GM23338 (cell line): ENCODE results near the gene TMPRSS13. TPM values are rescaled to one million over a fixed set of nuclear protein-coding genes. Genes with fewer than 3 reads are reported as not detected.

Source experiments
- ATAC-seq: fragments of 200-7000 bp; cut with Tn5 transposase; 3 replicates; pipeline ENCODE4 v1.9.1; 2020
- DNase-seq: peaks from one replicate; pipeline ENCODE4 v3.0.0-alpha.2; 2015; ENCODE audit warnings: low spot score
- H2AFZ ChIP-seq: fragments of 200-600 bp; sonication (generic); 2 replicates; pipeline ENCODE4 v1.8.0; 2016; ENCODE audit warnings: antibody characterized with exemption, mild to moderate bottlenecking, moderate library complexity
- H3F3A ChIP-seq: fragments of 200-600 bp; sonication (generic); replicated peaks from 2 replicates; pipeline ENCODE4 v1.8.0; 2017; ENCODE audit warnings: antibody characterized with exemption, mixed run types, low read depth
- H3K27ac ChIP-seq: fragments of 200-600 bp; sonication (generic); 2 replicates; pipeline ENCODE4 v1.6.1; 2016; ENCODE audit warnings: low read depth
- H3K27me3 ChIP-seq: fragments of 200-600 bp; sonication (generic); 2 replicates; pipeline ENCODE4 v1.8.0; 2016; ENCODE audit warnings: mild to moderate bottlenecking, mixed run types, moderate library complexity; ENCODE audit not compliant: insufficient read depth
- H3K36me3 ChIP-seq: fragments of 200-600 bp; sonication (generic); 2 replicates; pipeline ENCODE4 v1.8.0; 2016; ENCODE audit warnings: mild to moderate bottlenecking; ENCODE audit not compliant: insufficient read depth
- H3K4me1 ChIP-seq: fragments of 200-600 bp; sonication (generic); 2 replicates; pipeline ENCODE4 v1.8.0; 2016; ENCODE audit warnings: mild to moderate bottlenecking, moderate library complexity; ENCODE audit not compliant: insufficient read depth
- H3K4me2 ChIP-seq: fragments of 200-600 bp; sonication (generic); 2 replicates; pipeline ENCODE4 v1.7.1; 2017; ENCODE audit warnings: mixed run types
- H3K4me3 ChIP-seq: fragments of 200-600 bp; sonication (generic); 2 replicates; pipeline ENCODE4 v1.6.1; 2016; ENCODE audit warnings: mixed run types
- H3K79me2 ChIP-seq: fragments of 200-600 bp; sonication (generic); replicated peaks from 2 replicates; pipeline ENCODE4 v1.8.0; 2017; ENCODE audit warnings: mild to moderate bottlenecking; ENCODE audit not compliant: insufficient read depth
- H3K9me2 ChIP-seq: fragments of 200-600 bp; sonication (generic); 2 replicates; pipeline ENCODE4 v1.8.0; 2017; ENCODE audit not compliant: insufficient read depth
- H4K20me1 ChIP-seq: fragments of 200-600 bp; sonication (generic); replicated peaks from 2 replicates; pipeline ENCODE4 v1.8.0; 2017; ENCODE audit warnings: mild to moderate bottlenecking; ENCODE audit not compliant: insufficient read depth
- H3K27ac Mint-ChIP-seq: 2 replicates; pipeline ENCODE4 v1.8.0; 2020; ENCODE audit warnings: inconsistent platforms, mild to moderate bottlenecking, moderate library complexity, mixed read lengths
- H3K27me3 Mint-ChIP-seq: 3 replicates; pipeline ENCODE4 v1.8.0; 2022; ENCODE audit warnings: low read depth, mild to moderate bottlenecking, moderate library complexity, mixed read lengths, inconsistent platforms; ENCODE audit not compliant: insufficient read depth, poor library complexity
- H3K36me3 Mint-ChIP-seq: 3 replicates; pipeline ENCODE4 v1.8.0; 2021; ENCODE audit warnings: low read depth, mild to moderate bottlenecking, inconsistent platforms, moderate library complexity, mixed read lengths
- H3K4me1 Mint-ChIP-seq: 3 replicates; pipeline ENCODE4 v1.8.0; 2020; ENCODE audit warnings: mild to moderate bottlenecking, inconsistent platforms, mixed read lengths
- H3K4me3 Mint-ChIP-seq: 3 replicates; pipeline ENCODE4 v1.8.0; 2021; ENCODE audit warnings: moderate library complexity, mild to moderate bottlenecking, inconsistent platforms, mixed read lengths
- H3K9me3 Mint-ChIP-seq: 3 replicates; pipeline ENCODE4 v1.8.0; 2020; ENCODE audit warnings: moderate library complexity, mild to moderate bottlenecking, inconsistent platforms, mixed read lengths
- CREB1 ChIP-seq: fragments of 250-450 bp; sonication (Bioruptor Pico); IDR thresholded peaks from 2 replicates; pipeline ENCODE4 v1.5.0; 2020; ENCODE audit warnings: low read depth, mild to moderate bottlenecking, moderate library complexity
- CTCF ChIP-seq, 2 experiments: fragments of 200-600 bp in 1 of 2; sonication (generic) in 1 of 2; conservative IDR thresholded peaks; 2 replicates each; pipeline versions ENCODE4 v1.5.1 to v1.6.1; 2016 to 2017; ENCODE audit warnings: antibody characterized with exemption in 2 of 2, low read depth in 2 of 2, mild to moderate bottlenecking in 2 of 2, moderate library complexity in 1 of 2
- ETS1 ChIP-seq: IDR thresholded peaks from 2 replicates; pipeline ENCODE4 v1.6.1; 2016; ENCODE audit warnings: antibody characterized with exemption
- EZH2 ChIP-seq: fragments of 200-600 bp; sonication (generic); IDR thresholded peaks from one replicate; pipeline ENCODE4 v1.8.0; 2017; ENCODE audit warnings: antibody characterized with exemption, mild to moderate bottlenecking, low read depth; ENCODE audit not compliant: unreplicated experiment
- EZH2phosphoT487 ChIP-seq: fragments of 200-600 bp; sonication (generic); IDR thresholded peaks from one replicate; pipeline ENCODE4 v1.8.1; 2018; ENCODE audit warnings: antibody characterized with exemption; ENCODE audit not compliant: unreplicated experiment
- JUNB ChIP-seq: IDR thresholded peaks from one replicate; pipeline ENCODE4 v1.6.1; 2016; ENCODE audit warnings: antibody characterized with exemption; ENCODE audit not compliant: unreplicated experiment
- NANOG ChIP-seq: IDR thresholded peaks from 2 replicates; pipeline ENCODE4 v1.6.1; 2016; ENCODE audit warnings: antibody characterized with exemption, borderline replicate concordance
- POLR2AphosphoS5 ChIP-seq: IDR thresholded peaks from 2 replicates; pipeline ENCODE4 v1.6.1; 2016; ENCODE audit warnings: antibody characterized with exemption, low read depth
- REST ChIP-seq: IDR thresholded peaks from one replicate; pipeline ENCODE4 v1.6.1; 2018; ENCODE audit warnings: antibody characterized with exemption; ENCODE audit not compliant: unreplicated experiment
- STAT1 ChIP-seq: IDR thresholded peaks from one replicate; pipeline ENCODE4 v1.6.1; 2016; ENCODE audit warnings: antibody characterized with exemption; ENCODE audit not compliant: unreplicated experiment
- ZNF114 ChIP-seq: fragments of 250-450 bp; sonication (Bioruptor Pico); IDR thresholded peaks from 2 replicates; pipeline ENCODE4 v1.5.0; 2020; ENCODE audit warnings: mild to moderate bottlenecking, moderate library complexity
- ZNF331 ChIP-seq: fragments of 250-450 bp; sonication (Bioruptor Pico); IDR thresholded peaks from 2 replicates; pipeline ENCODE4 v1.5.0; 2020; ENCODE audit warnings: low read depth, mild to moderate bottlenecking, moderate library complexity
- polyA plus RNA-seq: library from polyadenylated mRNA; unstranded; fragments of >200 nt; fragmentation: Nextera tagmentation; extraction: Ambion mirVana; gene quantifications from 2 replicates; pipeline ENCODE4 v1.2.1, GENCODE V29; 2016
- total RNA-seq: library from RNA; depleted of rRNA; stranded (reverse); fragments of >200 nt; shearing (Covaris generic); gene quantifications from 2 replicates; pipeline ENCODE4 v1.2.3, GENCODE V29; 2014

TMPRSS13 gene
- total and polyA plus RNA-seq, 2 experiments from 2014 or later: 0.31 TPM; not detected in 1

GRCh38 chr11:117959438-117960149, 30.4 kb upstream of the TMPRSS13 start:
- H3K36me3 Mint-ChIP-seq: no peaks in the 10 kb centered on the region

More at GRCh38 chr11:117959438-117960149, 30.4 kb upstream of the TMPRSS13 start:
- Histone ChIP-seq H3K9me2 (0 out of 2 replicates have a peak, but pooled peaks cover 3% of the 10 kb centered on the region), H4K20me1 (no peaks in the 10 kb centered on the region), H3K4me3 (no peak overlapping the region), H2AFZ (no peak overlapping the region), H3F3A (no peaks in the 10 kb centered on the region), H3K36me3 (no peaks in the 10 kb centered on the region), H3K27me3 (no peaks in the 10 kb centered on the region), H3K4me1 (no peaks in the 10 kb centered on the region), H3K4me2 (no peak overlapping the region), H3K27ac (no peak overlapping the region), H3K79me2 (no peaks in the 10 kb centered on the region)
- Mint-ChIP-seq H3K4me1 (peaks cover 2% of the 10 kb centered on the region; the same call in 1 of the 3 replicates), H3K27me3 (no peaks in the 10 kb centered on the region), H3K9me3 (no peaks in the 10 kb centered on the region), H3K27ac (no peak overlapping the region), H3K4me3 (no peak overlapping the region)
- TF ChIP-seq ETS1 (no peak), EZH2 (no peak), POLR2AphosphoS5 (no peak), REST (no peak), JUNB (no peak), NANOG (no peak), EZH2phosphoT487 (no peak), CTCF (conservative IDR thresholded peaks at IDR 0.05; ENCODE audit: low read depth in 2 of 2) (no peak), ZNF331 (CRISPR knock-in tag) (no peak), ZNF114 (CRISPR knock-in tag) (no peak), STAT1 (no peak), CREB1 (CRISPR knock-in tag) (no peak)
- no peak for ATAC-seq
- DNase-seq: no peak
